Endothelial cell of umbilical vein (primary cell): Measurements from ENCODE around the gene KHDC1L. TPM values are rescaled to one million over a fixed set of nuclear protein-coding genes. Genes with fewer than 3 reads are reported as not detected.
"Not testable (repeated sequence)": the region's sequence is repeated elsewhere in the genome, so short reads cannot be mapped to it uniquely, and the experiment has no call there.

Experiments used
- BruUV-seq: library from RNA; stranded (reverse); fragments of 400-500 nt; replicated peaks from 2 replicates; lab custom pipeline; 2021; lab: Mats Ljungman, UMichigan
- CTCF ChIA-PET: fragments of 300-600, 350-600 bp; sonication (Branson Sonifier 250); formaldehyde crosslinking; loops from one replicate; lab custom pipeline; 2021; ENCODE audit warnings: antibody characterized with exemption, inconsistent platforms; lab: Charles Lee
- POLR2A ChIA-PET: fragments of 300-600, 350-600 bp; sonication (Branson Sonifier 250); formaldehyde crosslinking; loops from one replicate; lab custom pipeline; 2021; ENCODE audit warnings: antibody characterized with exemption, inconsistent platforms; lab: Charles Lee
- DNase-seq: peaks from one replicate; pipeline ENCODE4 v3.0.0-alpha.2; 2011; ENCODE audit warnings: low read depth, low spot score
- FAIRE-seq: peaks from 2 replicates; lab custom pipeline; 2011; peaks lifted over from hg19 to GRCh38; lab: Jason Lieb, UNC
- H2AFZ ChIP-seq: 2 replicates; pipeline ENCODE4 v1.6.0; 2012; ENCODE audit warnings: low read depth, low read length, control low read depth, inconsistent platforms
- H3K27ac ChIP-seq: 2 replicates; pipeline ENCODE4 v1.5.1; 2011; ENCODE audit warnings: low read depth, mild to moderate bottlenecking, control low read depth, low read length, moderate library complexity; ENCODE audit not compliant: insufficient read depth
- H3K27me3 ChIP-seq, 2 experiments: 2 replicates each; pipeline versions ENCODE4 v1.6.0 to v1.6.1; 2011; ENCODE audit warnings: low read length in 2 of 2, mixed read lengths in 1 of 2; ENCODE audit not compliant: control insufficient read depth in 2 of 2, insufficient read depth in 2 of 2
- H3K36me3 ChIP-seq, 2 experiments: 2 replicates in 1 of 2; 3 replicates in 1 of 2; pipeline ENCODE4 v1.5.1; 2011; ENCODE audit warnings: low read length in 2 of 2, mild to moderate bottlenecking in 1 of 2, moderate library complexity in 1 of 2; ENCODE audit not compliant: control insufficient read depth in 2 of 2, insufficient read depth in 2 of 2; ENCODE audit errors: extremely low read depth in 1 of 2
- H3K4me1 ChIP-seq: 3 replicates; pipeline ENCODE4 v1.5.1; 2011; ENCODE audit warnings: mild to moderate bottlenecking, low read length; ENCODE audit not compliant: control insufficient read depth, insufficient read depth; ENCODE audit errors: extremely low read depth
- H3K4me2 ChIP-seq: 2 replicates; pipeline ENCODE4 v1.6.1; 2011; ENCODE audit warnings: low read length, control low read depth, mixed read lengths; ENCODE audit not compliant: insufficient read depth
- H3K4me3 ChIP-seq, 3 experiments: fragments of 200-600 bp in 1 of 3; sonication (generic), shearing (Covaris generic) in 1 of 3; replicated peaks in 1 of 3; 2 replicates each; pipeline ENCODE4 v1.5.1; 2011 to 2016; ENCODE audit warnings: control low read depth in 3 of 3, low read length in 3 of 3, mild to moderate bottlenecking in 2 of 3, inconsistent platforms in 1 of 3, low read depth in 1 of 3, moderate library complexity in 1 of 3; ENCODE audit not compliant: insufficient read depth in 1 of 3
- H3K79me2 ChIP-seq: 2 replicates; pipeline ENCODE4 v1.6.0; 2012; ENCODE audit warnings: low read length, inconsistent platforms; ENCODE audit not compliant: control insufficient read depth, insufficient read depth
- H3K9ac ChIP-seq: replicated peaks from 2 replicates; pipeline ENCODE3; 2011; ENCODE audit warnings: low read length, control low read depth; ENCODE audit not compliant: insufficient read depth; ENCODE audit errors: extremely low read depth
- H3K9me1 ChIP-seq: replicated peaks from 3 replicates; pipeline ENCODE4 v1.6.0; 2011; ENCODE audit warnings: mild to moderate bottlenecking, low read length; ENCODE audit not compliant: control insufficient read depth, insufficient read depth; ENCODE audit errors: extremely low read depth
- H3K9me3 ChIP-seq: replicated peaks from 2 replicates; pipeline ENCODE4 v1.5.1; 2012; ENCODE audit warnings: low read length, inconsistent platforms; ENCODE audit not compliant: control insufficient read depth, insufficient read depth
- H4K20me1 ChIP-seq: replicated peaks from 2 replicates; pipeline ENCODE3; 2011; ENCODE audit warnings: mild to moderate bottlenecking, low read length; ENCODE audit not compliant: control insufficient read depth, insufficient read depth; ENCODE audit errors: extremely low read depth
- EZH2 ChIP-seq: IDR thresholded peaks from 2 replicates; pipeline ENCODE4 v1.6.1; 2012; ENCODE audit warnings: borderline replicate concordance, low read depth, mild to moderate bottlenecking, moderate library complexity, low read length, inconsistent platforms; ENCODE audit not compliant: severe bottlenecking
- FOS ChIP-seq: IDR thresholded peaks from 2 replicates; pipeline ENCODE4 v1.6.1; 2011; ENCODE audit warnings: mild to moderate bottlenecking, low read length, moderate library complexity, borderline replicate concordance; ENCODE audit not compliant: insufficient read depth
- GATA2 ChIP-seq: IDR thresholded peaks from 2 replicates; pipeline ENCODE4 v1.7.0; 2011; ENCODE audit warnings: low read depth, mild to moderate bottlenecking, moderate library complexity, mixed read lengths, low read length; ENCODE audit not compliant: insufficient read length, insufficient read depth
- JUN ChIP-seq: IDR thresholded peaks from 2 replicates; pipeline ENCODE4 v1.6.1; 2011; ENCODE audit warnings: borderline replicate concordance, low read depth; ENCODE audit not compliant: insufficient read length, insufficient read depth
- MYC ChIP-seq: IDR thresholded peaks from one replicate; pipeline ENCODE4 v1.6.1; 2011; ENCODE audit warnings: mild to moderate bottlenecking, low read depth, low read length
- POLR2A ChIP-seq: IDR thresholded peaks from 2 replicates; pipeline ENCODE4 v1.6.1; 2012; ENCODE audit warnings: low read depth, mild to moderate bottlenecking, control low read depth, low read length
- POLR2AphosphoS5 ChIP-seq: IDR thresholded peaks from 2 replicates; pipeline ENCODE4 v1.6.1; 2012; ENCODE audit warnings: low read depth, mild to moderate bottlenecking, control low read depth, low read length, moderate library complexity; ENCODE audit not compliant: insufficient read depth
- dilution Hi-C: fragments of 300-500 bp; cut with MboI; formaldehyde crosslinking; loops from one replicate; pipeline ENCODE4 v1.15.0; 2019; ENCODE audit warnings: low sequenced_read_pairs; ENCODE audit not compliant: extremely low pct_ligation_motif_present
- intact Hi-C: fragments of 100-400 bp; cut with micrococcal nuclease; formaldehyde crosslinking; loops from one replicate; pipeline ENCODE4 v1.10.0; 2022
- polyA plus RNA-seq, 4 experiments: library from polyadenylated mRNA; depleted of rRNA in 3 of 4; stranded (reverse) in 3 of 4; unstranded in 1 of 4; fragments of >200 nt; gene quantifications; 2 replicates each; pipeline versions ENCODE4 v1.2.1 to v1.2.3, GENCODE V29; 2011 to 2012; ENCODE audit warnings: missing spikeins in 1 of 4
- total RNA-seq: library from RNA; stranded (reverse); gene quantifications from 2 replicates; pipeline ENCODE4 v1.2.3, GENCODE V29; 2021
- TF ChIP-seq, protein P1 (sequence below): IDR thresholded peaks from 2 replicates; pipeline ENCODE4 v1.6.1; 2011; ENCODE audit not compliant: insufficient read depth, insufficient read length
- TF ChIP-seq, protein P2 (sequence below), 2 donors: IDR thresholded peaks; 1 replicate in 1 of 2; 2 replicates in 1 of 2; pipeline ENCODE4 v1.5.1; 2011; ENCODE audit warnings: low read length in 2 of 2, mild to moderate bottlenecking in 2 of 2, moderate library complexity in 2 of 2, control low read depth in 1 of 2, inconsistent platforms in 1 of 2, low read depth in 1 of 2; ENCODE audit not compliant: insufficient read depth in 1 of 2; ENCODE audit errors: extremely low read depth in 1 of 2

Gene KHDC1L
- total and polyA plus RNA-seq, 2 donors (not counting 3 experiments of a cell fraction or from before 2014, with no cell fraction given): 0.15 TPM; not detected in 1

DNA sequence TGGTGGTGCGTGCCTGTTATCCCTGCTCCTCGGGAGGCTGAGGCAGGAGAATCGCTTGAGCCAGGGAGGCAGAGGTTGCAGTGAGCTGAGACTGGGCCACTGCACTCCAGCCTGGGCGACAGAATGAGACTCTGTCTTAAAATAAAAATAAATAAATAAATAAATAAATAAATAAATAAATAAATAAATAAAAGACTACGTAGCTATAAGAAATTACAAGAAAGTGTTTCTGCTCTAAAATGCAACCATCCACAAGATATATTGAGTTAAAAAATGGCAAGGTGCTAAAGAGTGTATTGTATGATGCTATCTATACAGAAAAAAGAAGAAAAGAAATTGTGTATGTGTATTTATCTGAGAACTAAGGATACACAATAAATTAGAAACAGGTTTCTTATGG, 29.0 kb upstream of the KHDC1L start:
- H2AFZ ChIP-seq, H3K4me3 ChIP-seq, H3K9ac ChIP-seq, H3K36me3 ChIP-seq, H3K9me3 ChIP-seq, H3K4me2 ChIP-seq, intact Hi-C loops, dilution Hi-C loops, H3K27ac ChIP-seq, FAIRE-seq, BruUV-seq, H3K79me2 ChIP-seq, H4K20me1 ChIP-seq, H3K9me1 ChIP-seq, H3K27me3 ChIP-seq, H3K4me1 ChIP-seq, DNase-seq, POLR2A ChIA-PET: not testable (repeated sequence)
- CTCF ChIA-PET: interaction anchor here (0.6 to 1.2 kb wide), 3 partner anchors 28 to 135 kb away, joined by 3 to 5 read pairs (median 3); no protein-coding TSS in a partner anchor

DNA sequence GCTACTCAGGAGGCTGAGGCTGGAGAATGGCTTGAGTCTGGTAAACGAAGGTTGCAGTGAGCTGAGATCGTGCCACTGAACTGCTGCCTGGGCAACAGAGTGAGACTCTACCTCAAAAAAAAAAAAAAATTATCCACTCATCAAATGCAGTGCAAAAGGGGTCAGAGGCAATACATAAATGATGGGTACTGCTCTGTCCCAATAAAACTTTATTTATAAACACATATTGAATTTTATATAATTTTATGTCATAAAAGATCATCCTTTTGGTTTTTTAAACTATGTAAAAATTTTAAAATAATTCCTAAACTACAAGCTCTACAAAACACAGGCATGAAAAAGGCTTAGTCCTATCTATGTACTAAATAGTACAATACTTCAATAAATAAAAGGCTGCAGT, 27.4 kb upstream of the KHDC1L start:
- ChIA-PET CTCF (interaction anchor here (1.0 to 1.2 kb wide), 2 partner anchors 17 to 33 kb away, joined by 3 to 5 read pairs; no protein-coding TSS in a partner anchor), POLR2A (no interaction called here)
- Histone ChIP-seq H3K27me3 (peaks cover 0 to 4% of the 10 kb centered on the region in 2 experiments), H3K79me2 (no peaks in the 10 kb centered on the region), H3K4me2 (no peak overlapping the region), H3K9me3 (no peaks in the 10 kb centered on the region), H3K27ac (no peak overlapping the region), H3K9ac (no peak overlapping the region), H2AFZ (no peak overlapping the region), H4K20me1 (no peaks in the 10 kb centered on the region), H3K36me3 (no peaks in the 10 kb centered on the region), H3K9me1 (no peaks in the 10 kb centered on the region), H3K4me1 (no peaks in the 10 kb centered on the region), H3K4me3 (no peak overlapping the region)
- DNase-seq (no peak), FAIRE-seq (no peak)
- dilution Hi-C loops (no loop called here), intact Hi-C loops (no loop called here)
- BruUV-seq: no TSS peak
- TF ChIP-seq MYC (no peak), EZH2 (no peak), FOS (no peak), GATA2 (no peak), POLR2A (no peak), POLR2AphosphoS5 (no peak), JUN (no peak)
- TF ChIP-seq, protein P1, sequence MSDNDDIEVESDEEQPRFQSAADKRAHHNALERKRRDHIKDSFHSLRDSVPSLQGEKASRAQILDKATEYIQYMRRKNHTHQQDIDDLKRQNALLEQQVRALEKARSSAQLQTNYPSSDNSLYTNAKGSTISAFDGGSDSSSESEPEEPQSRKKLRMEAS: no peak
- TF ChIP-seq, protein P2, sequence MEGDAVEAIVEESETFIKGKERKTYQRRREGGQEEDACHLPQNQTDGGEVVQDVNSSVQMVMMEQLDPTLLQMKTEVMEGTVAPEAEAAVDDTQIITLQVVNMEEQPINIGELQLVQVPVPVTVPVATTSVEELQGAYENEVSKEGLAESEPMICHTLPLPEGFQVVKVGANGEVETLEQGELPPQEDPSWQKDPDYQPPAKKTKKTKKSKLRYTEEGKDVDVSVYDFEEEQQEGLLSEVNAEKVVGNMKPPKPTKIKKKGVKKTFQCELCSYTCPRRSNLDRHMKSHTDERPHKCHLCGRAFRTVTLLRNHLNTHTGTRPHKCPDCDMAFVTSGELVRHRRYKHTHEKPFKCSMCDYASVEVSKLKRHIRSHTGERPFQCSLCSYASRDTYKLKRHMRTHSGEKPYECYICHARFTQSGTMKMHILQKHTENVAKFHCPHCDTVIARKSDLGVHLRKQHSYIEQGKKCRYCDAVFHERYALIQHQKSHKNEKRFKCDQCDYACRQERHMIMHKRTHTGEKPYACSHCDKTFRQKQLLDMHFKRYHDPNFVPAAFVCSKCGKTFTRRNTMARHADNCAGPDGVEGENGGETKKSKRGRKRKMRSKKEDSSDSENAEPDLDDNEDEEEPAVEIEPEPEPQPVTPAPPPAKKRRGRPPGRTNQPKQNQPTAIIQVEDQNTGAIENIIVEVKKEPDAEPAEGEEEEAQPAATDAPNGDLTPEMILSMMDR (IDR thresholded peaks at IDR 0.05; ENCODE audit: extremely low read depth in 1 of 2, insufficient read depth in 1 of 2, low read depth in 1 of 2, low read length in 2 of 2): no peak
